Adrenal gland (tissue), 5 donors: ENCODE data around the gene MYO18B.

Experiments
- CTCF ChIP-seq, 6 experiments: fragments of 450-650 bp in 4 of 6; fragments of 200-600 bp in 2 of 6; sonication (generic) in 1 of 6; IDR thresholded peaks; 1 replicate in 5 of 6; 2 replicates in 1 of 6; pipeline versions ENCODE4 v1.5.1 to v1.8.0; 2016 to 2021; ENCODE audit warnings: antibody characterized with exemption in 6 of 6, mild to moderate bottlenecking in 2 of 6, moderate library complexity in 1 of 6
- POLR2A ChIP-seq, 2 donors: fragments of 450-650 bp; IDR thresholded peaks; one replicate each; pipeline ENCODE4 v1.6.1; 2017; ENCODE audit warnings: antibody characterized with exemption in 2 of 2, mild to moderate bottlenecking in 2 of 2, moderate library complexity in 1 of 2
- donor health status: DM: no; HTN: no; CAD: no.

- TF ChIP-seq CTCF (IDR thresholded peaks at IDR 0.05) (no peak), POLR2A (IDR thresholded peaks at IDR 0.05) (no peak)
These were observed 40.8 kb upstream of the MYO18B start for GRCh38 chr22:25701056-25701780.
